ENCODE data around the gene RBBP8NL. TPM values are rescaled to one million over a fixed set of nuclear protein-coding genes. Genes with fewer than 3 reads are reported as not detected.

The RBBP8NL gene
- total and polyA plus RNA-seq, 2 of the 8 experiments (the other 6 are each of a cell fraction or from before 2014, with no cell fraction given) = 0.43 to 0.48 TPM

- POLR2A ChIA-PET (ENCODE audit: partially characterized antibody) = interaction anchor here (1.3 kb wide), 1 partner anchor 11 kb away, joined by 3 read pairs; no protein-coding TSS in a partner anchor
- WGBS, 2 experiments (ENCODE audit: extremely low coverage in 1 of 2, insufficient coverage in 1 of 2, insufficient read length in 1 of 2, insufficient replicate concordance in 2 of 2, low coverage in 1 of 2, low lambda C conversion rate in 2 of 2, missing lambda C conversion rate in 1 of 2) = 94% methylated on average over 12 of the region's 12 CpGs; no CpG with 5 or more reads in 1 of the 2 experiments
- H3K27me3 ChIP-seq (replicated peaks in 1 of 4; ENCODE audit: control insufficient read depth in 3 of 4, extremely low read depth in 1 of 4, insufficient read depth in 3 of 4, low read length in 3 of 4) = peaks cover 0 to 2% (median 0%) of the 10 kb centered on the region in 4 experiments; a peak in 1 of 7 replicates
- no peak for TF ChIP-seq MAX (IDR thresholded peaks at IDR 0.05)
- no peak for TF ChIP-seq SRF (IDR thresholded peaks at IDR 0.05; ENCODE audit: low read depth, low read length)
- no peak for TF ChIP-seq TAF7 (optimal IDR thresholded peaks at IDR 0.05; ENCODE audit: borderline replicate concordance, low read depth, low read length)
- TF ChIP-seq USF2 (IDR thresholded peaks at IDR 0.05; ENCODE audit: low read length) = no peak
- TF ChIP-seq GTF2F1 (IDR thresholded peaks at IDR 0.05; ENCODE audit: borderline replicate concordance, low read depth, low read length) = no peak
- TF ChIP-seq CBX5 (IDR thresholded peaks at IDR 0.05; ENCODE audit: low read depth, low read length) = no peak
- TF ChIP-seq SUZ12 (IDR thresholded peaks at IDR 0.05; ENCODE audit: low read length) = no peak
- TF ChIP-seq JUN (IDR thresholded peaks at IDR 0.05; ENCODE audit: low read depth, low read length) = no peak
- no peak for TF ChIP-seq NANOG (IDR thresholded peaks at IDR 0.05; ENCODE audit: insufficient read depth, low read depth, low read length, poor library complexity, severe bottlenecking)
- TF ChIP-seq SP2 (IDR thresholded peaks at IDR 0.05; ENCODE audit: low read length) = no peak
These were observed 10.2 kb upstream of the RBBP8NL start for GRCh38 chr20:62437496-62437895.

More at GRCh38 chr20:62437496-62437895, 10.2 kb upstream of the RBBP8NL start:
- Histone ChIP-seq H3K9ac (replicated peaks in 1 of 4; ENCODE audit: extremely low read depth in 1 of 4, low read depth in 3 of 4, low read length in 3 of 4) (no peak overlapping the region), H4K8ac (ENCODE audit: extremely low read depth, insufficient read depth, low read length) (no peak overlapping the region), H4K91ac (replicated peaks; ENCODE audit: insufficient read length, low read length) (no peak overlapping the region), H2BK15ac (ENCODE audit: low read length) (no peak overlapping the region), H2BK20ac (ENCODE audit: low read length) (no peak overlapping the region), H3K9me3 (ENCODE audit: insufficient read depth in 2 of 2, low read depth in 1 of 2, low read length in 1 of 2) (peaks cover 0 to 8% of the 10 kb centered on the region in 2 experiments; a peak in 3 of 4 replicates), H2AFZ (ENCODE audit: low read length) (no peak overlapping the region), H4K20me1 (replicated peaks in 1 of 2; ENCODE audit: control insufficient read depth in 1 of 2, insufficient read depth in 2 of 2, low read length in 2 of 2) (no peaks in the 10 kb centered on the region), H3K14ac (ENCODE audit: insufficient read length) (no peak overlapping the region), H3K79me1 (ENCODE audit: low read depth, low read length) (no peaks in the 10 kb centered on the region), H3K36me3 (ENCODE audit: control insufficient read depth in 2 of 4, insufficient read depth in 4 of 4, low read length in 3 of 4) (no peaks in the 10 kb centered on the region), H3K4me3 (ENCODE audit: extremely low read depth in 1 of 4, insufficient read depth in 2 of 4, low read depth in 3 of 4, low read length in 4 of 4) (no peak overlapping the region), H3K4me1 (replicated peaks in 1 of 4; ENCODE audit: control insufficient read depth in 3 of 4, insufficient read depth in 4 of 4, low read length in 3 of 4) (no peaks in the 10 kb centered on the region; a peak in 1 of 7 replicates), H3K79me2 (ENCODE audit: control insufficient read depth in 1 of 2, insufficient read depth in 2 of 2, low read length in 2 of 2) (no peaks in the 10 kb centered on the region), H2BK5ac (ENCODE audit: low read depth, low read length) (no peak overlapping the region), H3K4ac (replicated peaks; ENCODE audit: insufficient read length, low read depth, low read length) (no peak overlapping the region), H3K18ac (ENCODE audit: extremely low read depth, low read length) (no peak overlapping the region), H3K27ac (ENCODE audit: low read depth, low read length) (no peak overlapping the region), H3K23ac (ENCODE audit: insufficient read length) (no peak overlapping the region), H3K4me2 (ENCODE audit: insufficient read depth in 1 of 2, low read depth in 2 of 2, low read length in 2 of 2) (no peak overlapping the region), H4K5ac (ENCODE audit: insufficient read length, low read depth, low read length) (no peak overlapping the region), H2AK5ac (ENCODE audit: low read depth, low read length) (no peak overlapping the region), H2BK12ac (ENCODE audit: low read depth, low read length) (no peak overlapping the region), H3K23me2 (ENCODE audit: low read depth, low read length) (no peaks in the 10 kb centered on the region), H3K56ac (replicated peaks; ENCODE audit: insufficient read length, low read depth, low read length) (no peak overlapping the region), H2BK120ac (replicated peaks; ENCODE audit: low read depth, low read length) (no peak overlapping the region)
- FAIRE-seq = no peak
- no peak for DNase-seq (ENCODE audit: low read depth in 1 of 2, low spot score in 2 of 2)
- CTCF ChIA-PET (ENCODE audit: partially characterized antibody) = interaction anchor here (0.6 to 2.2 kb wide), 8 partner anchors 9 to 55 kb away, joined by 3 to 8 read pairs (median 4); partner anchors contain the start of gene RBBP8NL

Data from H1 (cell line).